Measurements from ENCODE around the gene PDE3A.

The PDE3A gene

DNA sequence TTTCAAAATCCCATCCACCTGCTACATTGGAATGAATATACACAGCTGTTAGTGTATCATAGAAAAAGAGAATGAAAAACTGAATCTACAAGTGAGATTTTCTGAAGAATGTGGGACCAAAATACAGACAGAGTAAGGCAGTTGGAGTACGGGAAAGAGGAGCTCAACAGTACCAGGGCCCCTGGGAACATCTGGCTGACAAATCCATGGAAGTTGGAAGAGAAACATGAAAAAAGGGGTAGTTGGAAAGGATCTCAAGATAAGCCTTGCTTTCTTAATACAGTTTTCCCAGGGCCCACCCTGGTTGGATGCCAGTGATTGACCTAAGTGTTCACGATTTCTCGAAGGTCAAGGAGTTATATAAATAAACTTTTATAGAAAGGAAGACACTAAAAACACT lies 272.8 kb downstream of the PDE3A start:
- H3K27ac ChIP-seq, result no peak overlapping the region
- no peak for TF ChIP-seq CTCF (conservative IDR thresholded peaks at IDR 0.05)

DNA sequence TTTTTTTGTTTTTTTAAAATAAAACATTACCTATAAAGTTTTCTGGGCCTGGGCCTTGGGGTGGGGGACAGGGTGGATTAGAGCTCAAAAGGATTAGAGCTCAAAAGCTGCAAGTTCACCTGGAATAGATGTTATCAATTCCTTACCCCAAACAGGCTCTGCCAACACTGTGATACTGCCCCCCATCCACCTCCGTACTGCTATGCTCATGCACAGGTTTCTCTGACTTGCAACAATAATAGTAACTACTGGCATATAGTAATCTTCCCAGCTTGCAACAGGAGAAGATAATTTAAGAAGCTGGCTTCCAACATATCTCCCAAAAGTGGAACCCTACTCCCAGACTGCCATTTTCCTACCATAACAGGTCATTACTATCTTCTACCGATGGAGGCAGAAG lies 275.5 kb downstream of the PDE3A start:
- H3K27ac ChIP-seq, result peak overlapping the region; percentile 23; the same call in 1 of the 2 replicates
- no peak for TF ChIP-seq CTCF (conservative IDR thresholded peaks at IDR 0.05)

DNA sequence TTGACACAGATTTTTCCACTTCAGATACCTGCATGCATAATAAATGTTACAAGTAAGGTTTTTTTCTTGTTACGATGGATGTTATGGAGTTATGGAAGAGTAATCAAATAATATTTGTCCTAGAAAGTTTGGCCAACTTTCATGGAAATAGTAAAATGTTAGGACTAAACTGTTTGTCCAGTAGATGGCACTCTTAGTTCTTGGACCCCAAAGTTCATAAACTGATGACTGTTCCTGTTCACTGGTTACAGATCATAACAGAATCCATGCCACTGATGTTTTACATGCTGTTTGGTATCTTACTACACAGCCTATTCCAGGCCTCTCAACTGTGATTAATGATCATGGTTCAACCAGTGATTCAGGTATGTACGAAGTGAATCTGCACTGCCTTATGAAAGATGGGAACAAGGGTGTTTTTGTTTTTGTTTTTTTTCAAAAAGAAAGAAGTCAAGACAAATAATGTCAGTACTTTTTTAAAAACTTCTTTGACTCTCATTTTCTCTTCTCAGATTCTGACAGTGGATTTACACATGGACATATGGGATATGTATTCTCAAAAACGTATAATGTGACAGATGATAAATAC lies 278.0 kb downstream of the PDE3A start:
- H3K27ac ChIP-seq, result no peak overlapping the region
- peak; percentile 84 for TF ChIP-seq CTCF (conservative IDR thresholded peaks at IDR 0.05)

- no peak for TF ChIP-seq CTCF (conservative IDR thresholded peaks at IDR 0.05)
- H3K27ac ChIP-seq, result no peak overlapping the region
Measured at GRCh38 chr12:20653871-20654270, 285.5 kb downstream of the PDE3A start.

DNA sequence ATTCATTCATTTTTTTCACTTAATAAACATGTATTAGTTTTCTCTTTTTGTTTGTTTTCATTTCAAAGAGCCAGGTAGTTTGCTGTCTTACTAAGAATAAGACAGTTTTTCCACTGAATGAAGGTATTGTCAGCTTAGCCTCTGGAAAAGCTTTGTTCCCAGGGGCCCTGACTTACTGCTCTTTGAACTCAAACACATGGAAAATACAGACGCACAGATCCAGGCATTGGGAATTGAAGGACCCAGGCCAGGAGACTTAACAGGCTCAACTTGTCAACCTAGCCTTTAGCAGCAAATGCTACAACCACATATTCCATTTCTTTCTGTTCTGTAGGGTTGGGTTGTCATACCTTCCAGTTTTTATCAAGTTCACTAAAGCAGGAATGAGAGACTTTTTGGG lies 288.3 kb downstream of the PDE3A start:
- no peak for TF ChIP-seq CTCF (conservative IDR thresholded peaks at IDR 0.05)
- no peak overlapping the region for H3K27ac ChIP-seq

- TF ChIP-seq CTCF (conservative IDR thresholded peaks at IDR 0.05), result no peak
- H3K27ac ChIP-seq, result no peak overlapping the region
Measured at GRCh38 chr12:20657496-20657895, 289.2 kb downstream of the PDE3A start.

GRCh38 chr12:20681334-20681733 lies 313.0 kb downstream of the PDE3A start:
- H3K27ac ChIP-seq, result no peak overlapping the region
- TF ChIP-seq CTCF (conservative IDR thresholded peaks at IDR 0.05), result peak; percentile 21
